K562 (cell line): ENCODE measurements around the gene GNG3. TPM values are rescaled to one million over a fixed set of nuclear protein-coding genes. Genes with fewer than 3 reads are reported as not detected.

Experiments used
- ASH1L ChIP-seq: fragments of 450-650 bp; IDR thresholded peaks from 2 replicates; pipeline ENCODE4 v1.6.1; 2018; ENCODE audit warnings: borderline replicate concordance, mild to moderate bottlenecking, low read depth; ENCODE audit not compliant: partially characterized antibody
- ATF3 ChIP-seq, 2 experiments: fragments of 450-650 bp in 1 of 2; sonication (generic) in 1 of 2; formaldehyde crosslinking in 1 of 2; IDR thresholded peaks in 1 of 2; conservative IDR thresholded peaks in 1 of 2; 2 replicates each; pipeline versions ENCODE4 v1.6.1 to v1.8.1; 2016 to 2023; ENCODE audit warnings: mild to moderate bottlenecking in 2 of 2, moderate library complexity in 2 of 2, inconsistent platforms in 1 of 2, missing genetic modification reagents in 1 of 2
- CAMTA2 ChIP-seq: fragments of 250-450 bp; sonication (Bioruptor Pico); conservative IDR thresholded peaks from 2 replicates; pipeline ENCODE4 v1.5.1; 2022
- EP300 ChIP-seq: IDR thresholded peaks from 2 replicates; pipeline ENCODE4 v1.6.1; 2012; ENCODE audit warnings: low read length, improper control_type of control experiment
- ETV5 ChIP-seq: sonication (generic); formaldehyde crosslinking; IDR thresholded peaks from 2 replicates; pipeline ENCODE4 v1.4.0; 2020; ENCODE audit warnings: low read depth, mild to moderate bottlenecking, missing genetic modification reagents
- FOXK2 ChIP-seq, 2 experiments: fragments of 450-650 bp; IDR thresholded peaks in 1 of 2; conservative IDR thresholded peaks in 1 of 2; 2 replicates each; pipeline ENCODE4 v1.6.1; 2016; ENCODE audit warnings: low read depth in 2 of 2, mild to moderate bottlenecking in 1 of 2
- GATAD2B ChIP-seq: fragments of 450-650 bp; IDR thresholded peaks from 2 replicates; pipeline ENCODE4 v1.6.1; 2017; ENCODE audit warnings: mild to moderate bottlenecking, borderline replicate concordance
- IRF2 ChIP-seq: sonication (generic); formaldehyde crosslinking; IDR thresholded peaks from 2 replicates; pipeline ENCODE4 v1.8.1; 2022; ENCODE audit warnings: mild to moderate bottlenecking, missing genetic modification reagents
- KAT8 ChIP-seq: fragments of 450-650 bp; IDR thresholded peaks from 2 replicates; pipeline ENCODE4 v1.6.1; 2016; ENCODE audit warnings: low read depth, mild to moderate bottlenecking
- PCBP1 ChIP-seq: fragments of 200-400 bp; formaldehyde crosslinking; IDR thresholded peaks from 2 replicates; pipeline ENCODE4 v1.6.1; 2018; ENCODE audit warnings: mild to moderate bottlenecking, low read depth, low read length; ENCODE audit not compliant: poor library complexity, severe bottlenecking
- PHF20 ChIP-seq: fragments of 450-650 bp; IDR thresholded peaks from 2 replicates; pipeline ENCODE4 v1.6.1; 2018; ENCODE audit not compliant: partially characterized antibody
- POLR3G ChIP-seq: IDR thresholded peaks from 2 replicates; pipeline ENCODE4 v1.6.1; 2011; ENCODE audit not compliant: insufficient read length, insufficient replicate concordance; ENCODE audit errors: extremely low read depth
- PTBP1 ChIP-seq: fragments of 200-400 bp; formaldehyde crosslinking; IDR thresholded peaks from 2 replicates; pipeline ENCODE4 v1.6.1; 2017; ENCODE audit warnings: low read depth, low read length
- PTTG1 ChIP-seq: fragments of 450-650 bp; IDR thresholded peaks from 2 replicates; pipeline ENCODE4 v1.6.1; 2016; ENCODE audit warnings: low read depth, mild to moderate bottlenecking, missing genetic modification characterization, missing compliant biosample characterization
- PURB ChIP-seq: sonication (generic); formaldehyde crosslinking; IDR thresholded peaks from 2 replicates; pipeline ENCODE4 v1.9.0; 2021; ENCODE audit warnings: low read depth, mild to moderate bottlenecking, missing genetic modification reagents
- RBBP5 ChIP-seq: fragments of 200-600 bp; sonication (generic); IDR thresholded peaks from 2 replicates; pipeline ENCODE4 v1.6.1; 2012; ENCODE audit warnings: borderline replicate concordance, mild to moderate bottlenecking, low read length, control low read depth, inconsistent platforms; ENCODE audit not compliant: insufficient read depth, poor library complexity, severe bottlenecking
- RCOR1 ChIP-seq, 2 experiments: IDR thresholded peaks; 2 replicates each; pipeline ENCODE4 v1.6.1; 2012; ENCODE audit warnings: low read depth in 2 of 2, low read length in 2 of 2, borderline replicate concordance in 1 of 2, improper control_type of control experiment in 1 of 2
- TEAD1 ChIP-seq, 2 experiments: fragments of 450-650 bp in 1 of 2; sonication (generic) in 1 of 2; formaldehyde crosslinking; IDR thresholded peaks; 2 replicates each; pipeline versions ENCODE4 v1.4.0 to v1.8.0; 2020 to 2022; ENCODE audit warnings: mild to moderate bottlenecking in 2 of 2, missing genetic modification reagents in 1 of 2
- ZNF184 ChIP-seq: sonication (generic); formaldehyde crosslinking; IDR thresholded peaks from 2 replicates; pipeline ENCODE4 v1.5.0; 2020; ENCODE audit warnings: missing genetic modification reagents
- ZNF77 ChIP-seq: fragments of 250-450 bp; sonication (Bioruptor Pico); IDR thresholded peaks from 2 replicates; pipeline ENCODE4 v1.5.0; 2020
- polyA plus RNA-seq, 8 experiments: library from polyadenylated mRNA; depleted of rRNA in 4 of 8; stranded (reverse) in 5 of 8; unstranded in 3 of 8; fragments of >200 nt; fragmentation: Nextera tagmentation in 2 of 8; fragmentation: Illumina TruSeq in 1 of 8; extraction: Ambion mirVana in 2 of 8; extraction: Trizol in 1 of 8; gene quantifications; 2 replicates each; pipeline versions ENCODE4 v1.2.1 to v1.2.3, GENCODE V29; 2011 to 2014; ENCODE audit warnings: inconsistent platforms in 1 of 8, missing spikeins in 1 of 8
- total RNA-seq, 7 experiments: library from RNA; depleted of rRNA in 6 of 7; stranded (reverse); fragments of >200 nt in 6 of 7; fragmentation: Illumina TruSeq in 2 of 7; extraction: Trizol in 2 of 7; gene quantifications; 2 replicates each; pipeline versions ENCODE4 v1.2.1 to v1.2.3, GENCODE V29; 2011 to 2021; ENCODE audit warnings: low replicate concordance in 1 of 7
- TF ChIP-seq, protein P1 (sequence below): fragments of 450-650 bp; IDR thresholded peaks from 2 replicates; pipeline ENCODE4 v1.6.1; 2016; ENCODE audit warnings: mild to moderate bottlenecking
- TF ChIP-seq, protein P2 (sequence below): sonication (generic); formaldehyde crosslinking; IDR thresholded peaks from 2 replicates; pipeline ENCODE4 v1.8.0; 2022; ENCODE audit warnings: missing genetic modification reagents, mild to moderate bottlenecking, borderline replicate concordance

GNG3 gene
- total and polyA plus RNA-seq, 9 of the 15 experiments (the other 6 are each of a cell fraction or from before 2014, with no cell fraction given): 0.07 TPM; not detected in 8

GRCh38 chr11:62671608-62672389, 35.7 kb upstream of the GNG3 start, which contains the start of the genes LBHD1 and UQCC3 (continued):
- TF ChIP-seq GATAD2B: no peak
- peak; percentile 73; the same call in 1 of the 2 replicates for TF ChIP-seq ETV5 (CRISPR knock-in tag)
- TF ChIP-seq FOXK2 (conservative IDR thresholded peaks at IDR 0.05 in 1 of 2, IDR thresholded peaks at IDR 0.05 in 1 of 2; ENCODE audit: low read depth in 2 of 2): peak; percentile 10 to 27; a peak in 2 of 4 replicates
- peak; percentile 53; the same call in 1 of the 2 replicates for TF ChIP-seq EP300
- no peak for TF ChIP-seq KAT8
- TF ChIP-seq IRF2: no peak
- TF ChIP-seq, protein P1, sequence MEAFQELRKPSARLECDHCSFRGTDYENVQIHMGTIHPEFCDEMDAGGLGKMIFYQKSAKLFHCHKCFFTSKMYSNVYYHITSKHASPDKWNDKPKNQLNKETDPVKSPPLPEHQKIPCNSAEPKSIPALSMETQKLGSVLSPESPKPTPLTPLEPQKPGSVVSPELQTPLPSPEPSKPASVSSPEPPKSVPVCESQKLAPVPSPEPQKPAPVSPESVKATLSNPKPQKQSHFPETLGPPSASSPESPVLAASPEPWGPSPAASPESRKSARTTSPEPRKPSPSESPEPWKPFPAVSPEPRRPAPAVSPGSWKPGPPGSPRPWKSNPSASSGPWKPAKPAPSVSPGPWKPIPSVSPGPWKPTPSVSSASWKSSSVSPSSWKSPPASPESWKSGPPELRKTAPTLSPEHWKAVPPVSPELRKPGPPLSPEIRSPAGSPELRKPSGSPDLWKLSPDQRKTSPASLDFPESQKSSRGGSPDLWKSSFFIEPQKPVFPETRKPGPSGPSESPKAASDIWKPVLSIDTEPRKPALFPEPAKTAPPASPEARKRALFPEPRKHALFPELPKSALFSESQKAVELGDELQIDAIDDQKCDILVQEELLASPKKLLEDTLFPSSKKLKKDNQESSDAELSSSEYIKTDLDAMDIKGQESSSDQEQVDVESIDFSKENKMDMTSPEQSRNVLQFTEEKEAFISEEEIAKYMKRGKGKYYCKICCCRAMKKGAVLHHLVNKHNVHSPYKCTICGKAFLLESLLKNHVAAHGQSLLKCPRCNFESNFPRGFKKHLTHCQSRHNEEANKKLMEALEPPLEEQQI: no peak
- TF ChIP-seq RCOR1 (IDR thresholded peaks at IDR 0.05; ENCODE audit: borderline replicate concordance in 1 of 2, low read depth in 2 of 2, low read length in 2 of 2): peak in 1 of 2 experiments; percentile 4; a peak in 1 of 4 replicates
- no peak for TF ChIP-seq RBBP5
- no peak for TF ChIP-seq POLR3G
- no peak for TF ChIP-seq ATF3 (IDR thresholded peaks at IDR 0.05)
- TF ChIP-seq ATF3 (CRISPR knock-in tag; conservative IDR thresholded peaks at IDR 0.05): no peak
- no peak for TF ChIP-seq PTTG1 (tag)
- no peak for TF ChIP-seq PURB (CRISPR knock-in tag)
- TF ChIP-seq TEAD1 (CRISPR knock-in tag; IDR thresholded peaks at IDR 0.05): peak; percentile 10 to 87; a peak in 2 of 4 replicates
- TF ChIP-seq ZNF184 (CRISPR knock-in tag): no peak
- peak; percentile 1; the same call in 1 of the 2 replicates for TF ChIP-seq PTBP1
- TF ChIP-seq CAMTA2 (CRISPR knock-in tag): no peak
- no peak for TF ChIP-seq PCBP1
- TF ChIP-seq ZNF77 (CRISPR knock-in tag): no peak
- TF ChIP-seq PHF20: peak; percentile 8
- TF ChIP-seq, protein P2, sequence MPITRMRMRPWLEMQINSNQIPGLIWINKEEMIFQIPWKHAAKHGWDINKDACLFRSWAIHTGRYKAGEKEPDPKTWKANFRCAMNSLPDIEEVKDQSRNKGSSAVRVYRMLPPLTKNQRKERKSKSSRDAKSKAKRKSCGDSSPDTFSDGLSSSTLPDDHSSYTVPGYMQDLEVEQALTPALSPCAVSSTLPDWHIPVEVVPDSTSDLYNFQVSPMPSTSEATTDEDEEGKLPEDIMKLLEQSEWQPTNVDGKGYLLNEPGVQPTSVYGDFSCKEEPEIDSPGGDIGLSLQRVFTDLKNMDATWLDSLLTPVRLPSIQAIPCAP: no peak
- no peak for TF ChIP-seq ASH1L
